NCI-H774 (cell line): Measurements from ENCODE around the gene TEP1.

Experiments used
- DNase-seq: peaks from one replicate; lab custom pipeline; 2025; lab: John Stamatoyannopoulos, UW

Gene TEP1

GRCh38 chr14:20429801-20430669 lies 16.7 kb upstream of the TEP1 start:
- DNase-seq, result no peak

- DNase-seq, result no peak
Measured at GRCh38 chr14:20428802-20429201, 15.5 kb upstream of the TEP1 start.

- DNase-seq, result no peak
Measured at GRCh38 chr14:20428010-20428365, 14.7 kb upstream of the TEP1 start.

GRCh38 chr14:20427231-20428009 lies 14.1 kb upstream of the TEP1 start:
- no peak for DNase-seq

GRCh38 chr14:20424851-20425250 lies 11.6 kb upstream of the TEP1 start:
- no peak for DNase-seq

GRCh38 chr14:20422886-20423285 lies 9.6 kb upstream of the TEP1 start:
- no peak for DNase-seq

- no peak for DNase-seq
Measured at GRCh38 chr14:20421267-20421666, 8.0 kb upstream of the TEP1 start.

- no peak for DNase-seq
Measured at GRCh38 chr14:20419419-20419818, 6.1 kb upstream of the TEP1 start.

GRCh38 chr14:20418501-20418909 lies 5.2 kb upstream of the TEP1 start:
- DNase-seq, result no peak

GRCh38 chr14:20417250-20418186 lies 4.2 kb upstream of the TEP1 start:
- DNase-seq, result peak; percentile 21

- DNase-seq, result no peak
Measured at GRCh38 chr14:20416223-20416622, 2.9 kb upstream of the TEP1 start.

- DNase-seq, result peak; percentile 31
Measured at GRCh38 chr14:20415782-20416206, 2.5 kb upstream of the TEP1 start.

- no peak for DNase-seq
Measured at GRCh38 chr14:20413744-20414082, 412 bp upstream of the TEP1 start.

- no peak for DNase-seq
Measured at GRCh38 chr14:20412411-20412810, 890 bp downstream of the TEP1 start.

- DNase-seq, result no peak
Measured at GRCh38 chr14:20409226-20409625, 4.1 kb downstream of the TEP1 start.

- DNase-seq, result no peak
Measured at GRCh38 chr14:20403521-20403920, 9.8 kb downstream of the TEP1 start.

- DNase-seq, result no peak
Measured at GRCh38 chr14:20400965-20401593, 12.2 kb downstream of the TEP1 start.

- no peak for DNase-seq
Measured at GRCh38 chr14:20400589-20400964, 12.7 kb downstream of the TEP1 start.

GRCh38 chr14:20397511-20397910 lies 15.8 kb downstream of the TEP1 start:
- DNase-seq, result no peak

- DNase-seq, result no peak
Measured at GRCh38 chr14:20391505-20391904, 21.8 kb downstream of the TEP1 start.

GRCh38 chr14:20388159-20388558 lies 25.1 kb downstream of the TEP1 start:
- DNase-seq, result no peak

GRCh38 chr14:20387576-20387975 lies 25.7 kb downstream of the TEP1 start:
- DNase-seq, result no peak
